MM.1S (cell line): Measurements from ENCODE around the gene AGBL1.

Experiments
- DNase-seq: peaks from one replicate; pipeline ENCODE4 v3.0.0-alpha.2; 2015
- H2AFZ ChIP-seq: fragments of 300-600 bp; sonication (generic); 2 replicates; pipeline ENCODE4 v1.6.0; 2016; ENCODE audit warnings: antibody characterized with exemption, low read length
- H3F3A ChIP-seq: fragments of 300-600 bp; sonication (generic); 2 replicates; pipeline ENCODE4 v1.6.1; 2016; ENCODE audit warnings: mild to moderate bottlenecking, antibody characterized with exemption, low read length, moderate library complexity, mixed read lengths; ENCODE audit not compliant: insufficient read depth
- H3K27ac ChIP-seq: fragments of 300-600 bp; sonication (generic); 2 replicates; pipeline ENCODE4 v1.5.1; 2016; ENCODE audit warnings: mild to moderate bottlenecking, low read length
- H3K27me3 ChIP-seq: fragments of 300-600 bp; sonication (generic); replicated peaks from 2 replicates; pipeline ENCODE4 v1.6.0; 2016; ENCODE audit warnings: low read length; ENCODE audit not compliant: insufficient read depth
- H3K36me3 ChIP-seq: fragments of 300-600 bp; sonication (generic); replicated peaks from 2 replicates; pipeline ENCODE4 v1.6.1; 2016; ENCODE audit warnings: mild to moderate bottlenecking, low read length, mixed read lengths; ENCODE audit not compliant: insufficient read depth
- H3K4me1 ChIP-seq: fragments of 300-600 bp; sonication (generic); 2 replicates; pipeline ENCODE4 v1.6.1; 2016; ENCODE audit warnings: low read length, mixed read lengths
- H3K4me2 ChIP-seq: fragments of 300-600 bp; sonication (generic); 2 replicates; pipeline ENCODE4 v1.6.0; 2016; ENCODE audit warnings: low read depth, low read length
- H3K4me3 ChIP-seq: fragments of 300-600 bp; sonication (generic); 2 replicates; pipeline ENCODE4 v1.5.1; 2016; ENCODE audit warnings: low read length, mixed read lengths
- H3K79me2 ChIP-seq: fragments of 300-600 bp; sonication (generic); 2 replicates; pipeline ENCODE4 v1.6.1; 2016; ENCODE audit warnings: mixed run types, low read length, mixed read lengths
- H3K9ac ChIP-seq: fragments of 300-600 bp; sonication (generic); 2 replicates; pipeline ENCODE4 v1.6.1; 2016; ENCODE audit warnings: low read length, mixed read lengths
- H3K9me2 ChIP-seq: fragments of 300-600 bp; sonication (generic); replicated peaks from 2 replicates; pipeline ENCODE4 v1.6.1; 2016; ENCODE audit warnings: mild to moderate bottlenecking, low read length, mixed read lengths; ENCODE audit not compliant: insufficient read depth
- H3K9me3 ChIP-seq: fragments of 300-600 bp; sonication (generic); replicated peaks from 2 replicates; pipeline ENCODE4 v1.6.1; 2016; ENCODE audit warnings: mild to moderate bottlenecking, low read length, mixed read lengths; ENCODE audit not compliant: insufficient read depth
- H4K20me1 ChIP-seq: fragments of 300-600 bp; sonication (generic); 2 replicates; pipeline ENCODE4 v1.6.1; 2016; ENCODE audit warnings: mild to moderate bottlenecking, low read length, moderate library complexity, mixed read lengths; ENCODE audit not compliant: insufficient read depth
- CTCF ChIP-seq: fragments of 300-600 bp; sonication (generic); IDR thresholded peaks from 2 replicates; pipeline ENCODE4 v1.5.1; 2016; ENCODE audit warnings: antibody characterized with exemption, low read length, mixed read lengths
- EZH2 ChIP-seq: fragments of 300-600 bp; sonication (generic); optimal IDR thresholded peaks from 2 replicates; pipeline ENCODE3; 2017; ENCODE audit warnings: low read depth, mild to moderate bottlenecking, antibody characterized with exemption, low read length, mixed read lengths
- EZH2phosphoT487 ChIP-seq: fragments of 300-600 bp; sonication (generic); IDR thresholded peaks from 2 replicates; pipeline ENCODE4 v1.6.1; 2018; ENCODE audit warnings: antibody characterized with exemption, low read length

Gene AGBL1

GRCh38 chr15:86645925-86646500 lies 566.3 kb downstream of the AGBL1 start:
- no peak overlapping the region for H3K4me2 ChIP-seq
- no peak for DNase-seq

DNA sequence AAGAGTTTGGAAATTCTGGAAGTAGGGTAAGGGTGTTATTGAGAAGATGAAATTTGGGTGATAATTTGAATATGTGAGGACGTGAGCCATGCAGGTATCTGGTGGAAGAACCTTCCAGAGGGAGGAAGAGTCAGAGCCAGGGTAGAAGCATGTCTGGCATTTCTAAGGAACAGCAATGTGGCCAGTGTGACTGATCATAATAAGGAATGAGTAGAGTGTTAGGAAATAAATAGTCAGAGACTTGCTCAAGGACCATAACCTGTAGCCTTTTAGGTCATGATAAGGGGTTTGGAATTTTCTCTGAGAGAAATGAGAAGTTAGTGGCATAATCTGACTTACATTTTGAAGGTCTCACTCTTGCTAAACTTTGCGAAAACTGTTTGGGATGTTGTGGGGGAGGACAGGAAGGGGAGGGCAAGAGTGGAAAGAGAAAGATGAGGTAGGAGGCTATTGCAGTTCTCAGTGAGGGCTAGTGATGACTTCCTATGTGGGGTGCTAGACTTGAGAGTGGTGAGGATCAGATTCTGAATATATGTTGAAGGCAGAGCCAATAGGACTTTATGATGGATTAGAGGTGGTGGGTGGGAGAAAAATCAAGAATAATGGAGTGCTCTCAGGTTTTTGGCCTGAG lies 568.3 kb downstream of the AGBL1 start:
- Histone ChIP-seq H3K36me3 (no peaks in the 10 kb centered on the region), H3K9ac (no peak overlapping the region), H2AFZ (no peak overlapping the region), H3K4me2 (no peak overlapping the region), H3K79me2 (no peaks in the 10 kb centered on the region), H3K4me1 (no peaks in the 10 kb centered on the region), H3K4me3 (no peak overlapping the region), H3K27me3 (no peaks in the 10 kb centered on the region), H3K27ac (no peak overlapping the region), H3K9me2 (no peaks in the 10 kb centered on the region), H4K20me1 (no peaks in the 10 kb centered on the region), H3F3A (no peaks in the 10 kb centered on the region), H3K9me3 (no peaks in the 10 kb centered on the region)
- TF ChIP-seq CTCF = no peak
- TF ChIP-seq EZH2 = no peak
- TF ChIP-seq EZH2phosphoT487 = no peak
- DNase-seq = no peak

More at GRCh38 chr15:86645925-86646500, 566.3 kb downstream of the AGBL1 start:
- Histone ChIP-seq H2AFZ (no peak overlapping the region), H3K4me3 (no peak overlapping the region), H3K9me2 (no peaks in the 10 kb centered on the region), H3K27me3 (no peaks in the 10 kb centered on the region), H3K4me1 (no peaks in the 10 kb centered on the region), H3K9ac (no peak overlapping the region), H3K27ac (no peak overlapping the region), H3K36me3 (no peaks in the 10 kb centered on the region), H3K79me2 (no peaks in the 10 kb centered on the region), H3K9me3 (no peaks in the 10 kb centered on the region), H3F3A (no peaks in the 10 kb centered on the region), H4K20me1 (no peaks in the 10 kb centered on the region)
- TF ChIP-seq EZH2phosphoT487 (no peak), CTCF (no peak), EZH2 (no peak)

GRCh38 chr15:86649277-86649676 lies 569.6 kb downstream of the AGBL1 start:
- Histone ChIP-seq H3K27me3 (no peaks in the 10 kb centered on the region), H3K9ac (no peak overlapping the region), H2AFZ (no peak overlapping the region), H3K4me1 (peaks cover 8% of the 10 kb centered on the region), H3K9me2 (no peaks in the 10 kb centered on the region), H3K79me2 (no peaks in the 10 kb centered on the region), H3F3A (no peaks in the 10 kb centered on the region), H3K27ac (no peak overlapping the region), H3K9me3 (no peaks in the 10 kb centered on the region), H3K4me2 (no peak overlapping the region), H4K20me1 (no peaks in the 10 kb centered on the region), H3K36me3 (no peaks in the 10 kb centered on the region), H3K4me3 (no peak overlapping the region)
- TF ChIP-seq EZH2phosphoT487 = no peak
- TF ChIP-seq EZH2 = no peak
- no peak for TF ChIP-seq CTCF
- DNase-seq = no peak
